Astrocyte (in vitro differentiated cells and primary cell): ENCODE results near the gene TMEM175. TPM values are rescaled to one million over a fixed set of nuclear protein-coding genes. Genes with fewer than 3 reads are reported as not detected.

Experiments used
- DNase-seq: peaks from one replicate; pipeline ENCODE4 v3.0.0-alpha.2; 2010; ENCODE audit warnings: low read depth
- FAIRE-seq: peaks from 2 replicates; lab custom pipeline; 2011; peaks lifted over from hg19 to GRCh38; lab: Jason Lieb, UNC
- H2AFZ ChIP-seq: 2 replicates; pipeline ENCODE4 v1.6.0; 2012; ENCODE audit warnings: low read depth, low read length, inconsistent platforms
- H3K27ac ChIP-seq: 2 replicates; pipeline ENCODE4 v1.5.1; 2011; ENCODE audit warnings: low read depth, low read length, inconsistent platforms
- H3K27me3 ChIP-seq: 2 replicates; pipeline ENCODE4 v1.6.0; 2011; ENCODE audit warnings: low read length, inconsistent platforms; ENCODE audit not compliant: insufficient read depth
- H3K36me3 ChIP-seq: 2 replicates; pipeline ENCODE4 v1.5.1; 2011; ENCODE audit warnings: low read length, inconsistent platforms; ENCODE audit not compliant: insufficient read depth
- H3K4me1 ChIP-seq: 2 replicates; pipeline ENCODE4 v1.5.1; 2011; ENCODE audit warnings: low read length, inconsistent platforms; ENCODE audit not compliant: insufficient read depth
- H3K4me2 ChIP-seq: 2 replicates; pipeline ENCODE4 v1.6.0; 2012; ENCODE audit warnings: low read length, inconsistent platforms
- H3K4me3 ChIP-seq: 2 replicates; pipeline ENCODE4 v1.5.1; 2011; ENCODE audit warnings: low read depth, mild to moderate bottlenecking, low read length, inconsistent platforms; ENCODE audit not compliant: insufficient read depth
- H3K79me2 ChIP-seq: 2 replicates; pipeline ENCODE4 v1.6.0; 2012; ENCODE audit warnings: mild to moderate bottlenecking, low read length, inconsistent platforms; ENCODE audit not compliant: insufficient read depth
- H3K9ac ChIP-seq: 2 replicates; pipeline ENCODE4 v1.6.0; 2012; ENCODE audit warnings: mild to moderate bottlenecking, low read length, inconsistent platforms
- H3K9me3 ChIP-seq: 2 replicates; pipeline ENCODE4 v1.5.1; 2012; ENCODE audit warnings: low read depth, mild to moderate bottlenecking, low read length, inconsistent platforms; ENCODE audit not compliant: insufficient read depth
- H4K20me1 ChIP-seq: 2 replicates; pipeline ENCODE4 v1.6.0; 2012; ENCODE audit warnings: low read length, inconsistent platforms; ENCODE audit not compliant: insufficient read depth
- H3K27ac Mint-ChIP-seq: one replicate; pipeline ENCODE4 v1.8.0; 2021; ENCODE audit warnings: mild to moderate bottlenecking, mixed read lengths; ENCODE audit not compliant: unreplicated experiment
- H3K27me3 Mint-ChIP-seq: one replicate; pipeline ENCODE4 v1.8.0; 2021; ENCODE audit warnings: low read depth, mixed read lengths; ENCODE audit not compliant: unreplicated experiment
- H3K36me3 Mint-ChIP-seq: one replicate; pipeline ENCODE4 v1.8.0; 2021; ENCODE audit warnings: low read depth, mixed read lengths; ENCODE audit not compliant: unreplicated experiment
- H3K4me1 Mint-ChIP-seq: one replicate; pipeline ENCODE4 v1.8.0; 2021; ENCODE audit warnings: low read depth, mixed read lengths; ENCODE audit not compliant: unreplicated experiment
- H3K4me3 Mint-ChIP-seq: one replicate; pipeline ENCODE4 v1.8.0; 2021; ENCODE audit warnings: mild to moderate bottlenecking, moderate library complexity, mixed read lengths; ENCODE audit not compliant: unreplicated experiment
- H3K9me3 Mint-ChIP-seq: one replicate; pipeline ENCODE4 v1.8.0; 2021; ENCODE audit warnings: mild to moderate bottlenecking, mixed read lengths; ENCODE audit not compliant: unreplicated experiment
- CTCF ChIP-seq: IDR thresholded peaks from 2 replicates; pipeline ENCODE4 v1.5.1; 2011; ENCODE audit warnings: low read depth, mild to moderate bottlenecking, inconsistent platforms, low read length, moderate library complexity; ENCODE audit not compliant: insufficient read depth
- EZH2 ChIP-seq: IDR thresholded peaks from 2 replicates; pipeline ENCODE4 v1.6.1; 2012; ENCODE audit warnings: mild to moderate bottlenecking, low read length, inconsistent platforms; ENCODE audit not compliant: insufficient read depth
- total RNA-seq: library from RNA; stranded (reverse); gene quantifications from 2 replicates; pipeline ENCODE4 v1.2.1, GENCODE V29; 2021

TMEM175 gene
- total RNA-seq, 1 donor from 2014 or later: 22.1 TPM

GRCh38 chr4:891747-892146 lies 40.5 kb upstream of the TMEM175 start:
- Histone ChIP-seq H3K9me3 (no peaks in the 10 kb centered on the region), H3K27ac (no peak overlapping the region), H3K27me3 (no peaks in the 10 kb centered on the region), H3K4me2 (no peak overlapping the region), H3K36me3 (peaks cover 9% of the 10 kb centered on the region), H3K9ac (no peak overlapping the region), H2AFZ (no peak overlapping the region), H4K20me1 (peaks cover 26% of the 10 kb centered on the region), H3K4me3 (no peak overlapping the region), H3K79me2 (peaks cover 4% of the 10 kb centered on the region), H3K4me1 (no peaks in the 10 kb centered on the region)
- FAIRE-seq: no peak
- DNase-seq: no peak
- Mint-ChIP-seq H3K27ac (no peak overlapping the region), H3K9me3 (no peaks in the 10 kb centered on the region), H3K4me3 (no peak overlapping the region), H3K36me3 (peaks cover 8% of the 10 kb centered on the region), H3K27me3 (no peaks in the 10 kb centered on the region), H3K4me1 (no peaks in the 10 kb centered on the region)
- TF ChIP-seq CTCF: peak; percentile 5
- no peak for TF ChIP-seq EZH2

- H3K4me2 ChIP-seq: no peak overlapping the region
- no peak overlapping the region for H2AFZ ChIP-seq
- no peaks in the 10 kb centered on the region for H3K27me3 Mint-ChIP-seq
- H3K79me2 ChIP-seq: peaks cover 4% of the 10 kb centered on the region
- H4K20me1 ChIP-seq: peaks cover 24% of the 10 kb centered on the region
- H3K4me1 Mint-ChIP-seq: no peaks in the 10 kb centered on the region
- H3K36me3 Mint-ChIP-seq: peaks cover 6% of the 10 kb centered on the region
- no peak overlapping the region for H3K9ac ChIP-seq
- H3K4me3 Mint-ChIP-seq: no peak overlapping the region
- peaks cover 6% of the 10 kb centered on the region for H3K36me3 ChIP-seq
- DNase-seq (no peak), FAIRE-seq (no peak)
- H3K27me3 ChIP-seq: no peaks in the 10 kb centered on the region
- H3K27ac ChIP-seq: no peak overlapping the region
- no peaks in the 10 kb centered on the region for H3K4me1 ChIP-seq
- no peak overlapping the region for H3K4me3 ChIP-seq
- H3K9me3 Mint-ChIP-seq: no peaks in the 10 kb centered on the region
- H3K27ac Mint-ChIP-seq: no peak overlapping the region
- TF ChIP-seq EZH2: no peak
- no peak for TF ChIP-seq CTCF
- H3K9me3 ChIP-seq: no peaks in the 10 kb centered on the region
Observed at GRCh38 chr4:892780-893179, 39.5 kb upstream of the TMEM175 start.

GRCh38 chr4:893276-893994 lies 38.8 kb upstream of the TMEM175 start:
- Mint-ChIP-seq H3K27me3 (no peaks in the 10 kb centered on the region), H3K9me3 (no peaks in the 10 kb centered on the region), H3K36me3 (peaks cover 4% of the 10 kb centered on the region), H3K4me3 (no peak overlapping the region), H3K4me1 (no peaks in the 10 kb centered on the region), H3K27ac (no peak overlapping the region)
- no peak for FAIRE-seq
- Histone ChIP-seq H3K4me1 (no peaks in the 10 kb centered on the region), H3K4me3 (no peak overlapping the region), H3K27ac (no peak overlapping the region), H3K79me2 (peaks cover 4% of the 10 kb centered on the region), H3K9me3 (no peaks in the 10 kb centered on the region), H2AFZ (no peak overlapping the region), H3K27me3 (no peaks in the 10 kb centered on the region), H3K36me3 (peaks cover 6% of the 10 kb centered on the region), H3K9ac (no peak overlapping the region), H3K4me2 (no peak overlapping the region), H4K20me1 (peaks cover 25% of the 10 kb centered on the region)
- TF ChIP-seq EZH2 (no peak), CTCF (no peak)
- DNase-seq: no peak
